ENCODE data around the gene CWF19L2. TPM values are rescaled to one million over a fixed set of nuclear protein-coding genes. Genes with fewer than 3 reads are reported as not detected.

The CWF19L2 gene
- total RNA-seq, 4 donors from 2014 or later = 6.0 to 23.5 (median 14.8) TPM

DNA sequence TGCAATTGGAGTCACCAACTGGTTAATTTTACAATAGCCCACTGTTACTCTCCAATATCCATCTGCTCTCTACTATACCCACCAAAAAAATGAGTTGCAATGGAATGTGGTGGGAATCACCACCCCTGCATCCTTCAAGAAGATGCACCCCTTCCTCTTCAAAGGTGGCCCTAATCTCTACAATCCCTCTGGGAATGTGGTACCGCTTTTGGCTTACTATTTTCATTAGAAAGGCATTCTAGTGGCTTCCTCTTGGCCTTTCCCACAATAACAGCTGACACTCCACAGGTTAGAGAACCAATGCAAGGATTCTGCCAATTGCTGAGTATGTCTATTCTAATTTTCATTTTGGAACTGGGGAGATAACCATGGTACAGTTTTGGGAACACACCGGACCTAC is 33.2 kb upstream of the CWF19L2 start:
- no peak for DNase-seq
- no peaks in the 10 kb centered on the region for H3K9me3 ChIP-seq
- intact Hi-C loops (cut with DNase I; ENCODE audit: low total_unique reads) = no loop called here
- 100% methylated on average over 1 to 2 of the region's 2 CpGs for WGBS, 2 donors (ENCODE audit: low coverage in 1 of 2)
- H3K27ac ChIP-seq = no peak overlapping the region
- TF ChIP-seq CTCF (IDR thresholded peaks at IDR 0.05) (no peak), POLR2A (IDR thresholded peaks at IDR 0.05) (no peak), POLR2AphosphoS5 (IDR thresholded peaks at IDR 0.05) (no peak), EP300 (IDR thresholded peaks at IDR 0.05; ENCODE audit: low read depth) (no peak)
- H3K27me3 ChIP-seq = no peaks in the 10 kb centered on the region
- H3K36me3 ChIP-seq = no peaks in the 10 kb centered on the region
- no peak overlapping the region for H3K4me3 ChIP-seq
- in situ Hi-C loops (cut with MboI; ENCODE audit: low pct_ligation_motif_present in 1 of 4, low pct_unique_long_range_greater_than_20kb in 1 of 4, low sequenced_read_pairs in 3 of 4) = no loop called here
- no peaks in the 10 kb centered on the region for H3K4me1 ChIP-seq

DNA sequence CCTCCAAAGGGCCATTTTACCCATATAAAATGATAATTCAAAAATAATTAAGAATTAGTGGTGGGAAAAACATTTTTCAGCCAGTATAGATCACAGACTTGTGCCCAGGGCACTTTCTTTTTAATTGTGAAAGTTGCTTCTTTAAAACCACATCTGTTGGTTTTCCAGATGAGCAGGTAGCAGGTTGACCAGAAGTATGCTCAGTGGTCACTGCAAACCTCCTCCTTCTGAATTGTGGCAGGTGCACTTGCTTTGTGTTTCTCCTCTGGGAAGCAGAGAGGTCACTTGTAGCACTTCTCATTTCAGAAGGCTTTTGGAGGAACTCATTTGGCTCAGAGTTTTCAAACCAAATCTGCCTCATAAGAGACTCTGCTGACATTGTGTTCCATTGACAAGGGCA is 24.6 kb upstream of the CWF19L2 start:
- in situ Hi-C loops (cut with MboI; ENCODE audit: low pct_ligation_motif_present in 1 of 4, low pct_unique_long_range_greater_than_20kb in 1 of 4, low sequenced_read_pairs in 3 of 4) (no loop called here), intact Hi-C loops (cut with DNase I; ENCODE audit: low total_unique reads) (no loop called here)
- H3K4me1 ChIP-seq = peaks cover 0 to 12% (median 5%) of the 10 kb centered on the region in 4 donors
- no peaks in the 10 kb centered on the region for H3K9me3 ChIP-seq
- H3K27ac ChIP-seq = no peak overlapping the region
- H3K27me3 ChIP-seq = no peaks in the 10 kb centered on the region
- H3K36me3 ChIP-seq = no peaks in the 10 kb centered on the region
- no peak overlapping the region for H3K4me3 ChIP-seq
- DNase-seq = no peak
- no peak for TF ChIP-seq CTCF (IDR thresholded peaks at IDR 0.05)
- TF ChIP-seq POLR2A (IDR thresholded peaks at IDR 0.05) = no peak
- no peak for TF ChIP-seq EP300 (IDR thresholded peaks at IDR 0.05; ENCODE audit: low read depth)
- no peak for TF ChIP-seq POLR2AphosphoS5 (IDR thresholded peaks at IDR 0.05)

DNA sequence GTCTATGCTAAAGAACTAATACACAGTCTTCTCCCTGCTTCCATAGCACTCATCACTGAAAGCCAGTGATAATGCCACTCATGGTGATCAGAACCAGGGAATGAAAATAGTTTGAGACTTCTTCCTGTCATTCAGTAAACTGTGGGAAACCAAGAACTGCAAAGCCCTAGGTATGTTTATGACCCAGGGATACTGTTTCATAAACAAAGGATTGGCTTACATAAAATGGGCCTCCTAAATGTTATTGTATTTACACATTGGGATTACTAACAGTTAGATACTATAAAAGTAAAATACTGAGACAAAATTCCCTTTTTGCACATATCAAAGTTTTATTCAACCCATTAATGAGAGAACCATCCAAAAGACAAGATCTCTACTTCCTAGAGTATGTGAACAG is 21.3 kb upstream of the CWF19L2 start:
- no peak for DNase-seq
- no peak overlapping the region for H3K4me3 ChIP-seq
- H3K27me3 ChIP-seq = peaks cover 8% of the 10 kb centered on the region
- no peaks in the 10 kb centered on the region for H3K9me3 ChIP-seq
- no peak for TF ChIP-seq POLR2AphosphoS5 (IDR thresholded peaks at IDR 0.05)
- in situ Hi-C loops (cut with MboI; ENCODE audit: low pct_ligation_motif_present in 1 of 4, low pct_unique_long_range_greater_than_20kb in 1 of 4, low sequenced_read_pairs in 3 of 4) = no loop called here
- H3K27ac ChIP-seq = no peak overlapping the region
- intact Hi-C loops (cut with DNase I; ENCODE audit: low total_unique reads) = no loop called here
- H3K4me1 ChIP-seq = peaks cover 0 to 12% (median 5%) of the 10 kb centered on the region in 4 donors
- no peaks in the 10 kb centered on the region for H3K36me3 ChIP-seq

DNA sequence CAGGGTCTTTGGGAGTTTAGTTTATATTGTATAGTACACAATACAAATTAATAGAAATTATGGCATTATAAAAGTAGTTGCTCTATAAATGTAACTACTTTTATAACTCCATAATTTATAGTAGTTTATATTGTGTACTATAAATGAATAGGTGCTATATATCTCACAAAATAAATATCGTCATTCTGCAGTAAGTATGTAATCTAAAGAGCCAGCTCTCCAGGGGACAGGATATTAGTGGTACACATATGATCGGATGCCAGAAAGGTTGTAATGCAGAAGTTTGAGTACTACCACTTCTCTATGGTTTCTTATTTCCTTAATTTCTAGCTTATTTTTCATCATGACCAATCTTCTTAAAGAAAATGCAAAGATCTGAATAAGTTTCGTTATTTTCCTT is 20.2 kb upstream of the CWF19L2 start:
- DNase-seq = no peak
- Histone ChIP-seq H3K4me3 (no peak overlapping the region), H3K9me3 (no peaks in the 10 kb centered on the region), H3K36me3 (no peaks in the 10 kb centered on the region), H3K27me3 (peaks cover 8% of the 10 kb centered on the region), H3K4me1 (peaks cover 0 to 12% (median 5%) of the 10 kb centered on the region in 4 donors), H3K27ac (no peak overlapping the region)
- 55 to 59% methylated on average over 3 of the region's 3 CpGs for WGBS, 2 donors (ENCODE audit: low coverage in 1 of 2)
- in situ Hi-C loops (cut with MboI; ENCODE audit: low pct_ligation_motif_present in 1 of 4, low pct_unique_long_range_greater_than_20kb in 1 of 4, low sequenced_read_pairs in 3 of 4) (no loop called here), intact Hi-C loops (cut with DNase I; ENCODE audit: low total_unique reads) (no loop called here)
- no peak for TF ChIP-seq POLR2AphosphoS5 (IDR thresholded peaks at IDR 0.05)
- no peak for TF ChIP-seq EP300 (IDR thresholded peaks at IDR 0.05; ENCODE audit: low read depth)
- TF ChIP-seq CTCF (IDR thresholded peaks at IDR 0.05) = no peak
- no peak for TF ChIP-seq POLR2A (IDR thresholded peaks at IDR 0.05)

DNA sequence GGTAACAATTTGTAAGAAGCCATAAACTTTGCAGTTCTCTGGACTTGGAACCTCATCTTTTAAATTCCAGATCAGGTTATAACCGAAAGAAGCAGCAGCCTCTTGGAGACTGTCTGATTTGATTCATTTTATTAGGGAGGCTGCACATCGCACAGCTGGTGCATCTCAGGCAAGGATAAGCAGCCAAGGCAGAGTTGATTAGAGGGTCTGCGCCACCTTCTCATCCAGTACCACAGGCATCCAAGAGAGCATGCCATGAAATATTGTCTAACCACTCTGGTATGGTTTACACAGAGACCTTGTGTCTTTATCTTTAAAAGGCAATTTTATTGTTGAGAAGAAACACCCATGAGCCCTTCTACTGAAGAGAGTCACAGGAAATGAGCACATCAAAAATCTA is 16.2 kb upstream of the CWF19L2 start:
- H3K4me1 ChIP-seq = peaks cover 0 to 6% (median 5%) of the 10 kb centered on the region in 4 donors
- whole genome bisulfite sequencing, 2 donors (ENCODE audit: low coverage in 1 of 2) = 71 to 86% methylated on average over 1 to 3 of the region's 3 CpGs
- intact Hi-C loops (cut with DNase I; ENCODE audit: low total_unique reads) (no loop called here), in situ Hi-C loops (cut with MboI; ENCODE audit: low pct_ligation_motif_present in 1 of 4, low pct_unique_long_range_greater_than_20kb in 1 of 4, low sequenced_read_pairs in 3 of 4) (no loop called here)
- no peak overlapping the region for H3K27ac ChIP-seq
- DNase-seq = no peak
- no peak overlapping the region for H3K4me3 ChIP-seq
- H3K9me3 ChIP-seq = no peaks in the 10 kb centered on the region
- no peaks in the 10 kb centered on the region for H3K36me3 ChIP-seq
- peaks cover 8% of the 10 kb centered on the region for H3K27me3 ChIP-seq
- TF ChIP-seq EP300 (IDR thresholded peaks at IDR 0.05; ENCODE audit: low read depth) (no peak), POLR2A (IDR thresholded peaks at IDR 0.05) (no peak), POLR2AphosphoS5 (IDR thresholded peaks at IDR 0.05) (no peak), CTCF (IDR thresholded peaks at IDR 0.05) (no peak)

Data from transverse colon (tissue), 4 donors.